ENCODE measurements around the gene NIN. TPM values are rescaled to one million over a fixed set of nuclear protein-coding genes. Genes with fewer than 3 reads are reported as not detected.

Gene NIN
- total and polyA plus RNA-seq, 7 experiments from 2014 or later, result 51.1 to 149 (median 106) TPM

- intact Hi-C loops (cut with micrococcal nuclease), result no loop called here
- ChIA-PET POLR2A (no interaction called here), CTCF (interaction anchor here (1.4 kb wide), 1 partner anchor 12 kb away, joined by 3 read pairs; no protein-coding TSS in a partner anchor)
- H3K27me3 ChIP-seq (ENCODE audit: control insufficient read depth in 2 of 2, insufficient read depth in 2 of 2, low read length in 2 of 2), result no peaks in the 10 kb centered on the region
- H3K4me1 ChIP-seq (ENCODE audit: control insufficient read depth in 2 of 2, insufficient read depth in 2 of 2, low read length in 2 of 2), result no peaks in the 10 kb centered on the region
- Mint-ChIP-seq H3K27me3 (no peaks in the 10 kb centered on the region), H3K27ac (peak overlapping the region in 5 of 9 donors; percentile 14 to 70 (median 46)), H3K4me1 (peaks cover 0 to 32% (median 7%) of the 10 kb centered on the region in 7 donors), H3K36me3 (peaks cover 29 to 78% (median 58%) of the 10 kb centered on the region in 5 donors), H3K9me3 (peaks cover 0 to 2% (median 0%) of the 10 kb centered on the region in 11 donors), H3K4me3 (no peak overlapping the region)
- peaks cover 11 to 57% (median 34%) of the 10 kb centered on the region in 3 experiments for H3K36me3 ChIP-seq (ENCODE audit: control insufficient read depth in 2 of 3, insufficient read depth in 3 of 3, low read length in 3 of 3)
- no peak for DNase-seq
- no peak for ATAC-seq
- no peak overlapping the region for H3K27ac ChIP-seq (ENCODE audit: low read depth, low read length)
- H3K4me3 ChIP-seq (ENCODE audit: low read length), result no peak overlapping the region
- no peaks in the 10 kb centered on the region for H3K9me3 ChIP-seq (ENCODE audit: control insufficient read depth in 2 of 3, low read length in 3 of 3)
Measured at GRCh38 chr14:50750323-50750722, 80.6 kb downstream of the NIN start.

- Histone ChIP-seq H3K4me3 (ENCODE audit: low read length) (no peak overlapping the region), H3K27me3 (ENCODE audit: control insufficient read depth in 2 of 2, insufficient read depth in 2 of 2, low read length in 2 of 2) (no peaks in the 10 kb centered on the region), H3K9me3 (ENCODE audit: control insufficient read depth in 2 of 3, low read length in 3 of 3) (no peaks in the 10 kb centered on the region), H3K4me1 (ENCODE audit: control insufficient read depth in 2 of 2, insufficient read depth in 2 of 2, low read length in 2 of 2) (no peaks in the 10 kb centered on the region), H3K36me3 (ENCODE audit: control insufficient read depth in 2 of 3, insufficient read depth in 3 of 3, low read length in 3 of 3) (peaks cover 8 to 80% (median 22%) of the 10 kb centered on the region in 3 experiments), H3K27ac (ENCODE audit: low read depth, low read length) (no peak overlapping the region)
- ChIA-PET CTCF (no interaction called here), POLR2A (interaction anchor here (0.6 to 1.1 kb wide), 2 partner anchors 12 to 14 kb away, joined by 3 read pairs; no protein-coding TSS in a partner anchor)
- no peaks in the 10 kb centered on the region for H3K27me3 Mint-ChIP-seq
- H3K27ac Mint-ChIP-seq, result peak overlapping the region in 4 of 9 donors; percentile 2 to 62 (median 39)
- H3K4me3 Mint-ChIP-seq, result no peak overlapping the region
- peaks cover 0 to 40% (median 9%) of the 10 kb centered on the region in 7 donors for H3K4me1 Mint-ChIP-seq
- H3K36me3 Mint-ChIP-seq, result peaks cover 21 to 77% (median 40%) of the 10 kb centered on the region in 5 donors
- DNase-seq (no peak), ATAC-seq (no peak)
- intact Hi-C loops (cut with micrococcal nuclease), result no loop called here
- H3K9me3 Mint-ChIP-seq, result peaks cover 0 to 2% (median 0%) of the 10 kb centered on the region in 11 donors
Measured at GRCh38 chr14:50745401-50746058, 85.4 kb downstream of the NIN start.

GRCh38 chr14:50744231-50744630 is 86.7 kb downstream of the NIN start:
- Mint-ChIP-seq H3K9me3 (peaks cover 0 to 2% (median 0%) of the 10 kb centered on the region in 11 donors), H3K36me3 (peaks cover 15 to 69% (median 30%) of the 10 kb centered on the region in 5 donors), H3K4me1 (peaks cover 0 to 42% (median 5%) of the 10 kb centered on the region in 7 donors), H3K4me3 (no peak overlapping the region), H3K27ac (peak overlapping the region in 3 of 9 donors; percentile 12 to 52 (median 33)), H3K27me3 (no peaks in the 10 kb centered on the region)
- intact Hi-C loops (cut with micrococcal nuclease), result no loop called here
- no peak for DNase-seq
- Histone ChIP-seq H3K4me1 (ENCODE audit: control insufficient read depth in 2 of 2, insufficient read depth in 2 of 2, low read length in 2 of 2) (peaks cover 0 to 4% of the 10 kb centered on the region in 2 donors), H3K9me3 (ENCODE audit: control insufficient read depth in 2 of 3, low read length in 3 of 3) (no peaks in the 10 kb centered on the region), H3K27ac (ENCODE audit: low read depth, low read length) (no peak overlapping the region), H3K36me3 (ENCODE audit: control insufficient read depth in 2 of 3, insufficient read depth in 3 of 3, low read length in 3 of 3) (peaks cover 11 to 81% (median 26%) of the 10 kb centered on the region in 3 experiments), H3K4me3 (ENCODE audit: low read length) (no peak overlapping the region), H3K27me3 (ENCODE audit: control insufficient read depth in 2 of 2, insufficient read depth in 2 of 2, low read length in 2 of 2) (no peaks in the 10 kb centered on the region)
- ChIA-PET POLR2A (no interaction called here), CTCF (interaction anchor here (0.8 to 1.0 kb wide), 2 partner anchors 199 to 409 kb away, joined by 3 read pairs; no protein-coding TSS in a partner anchor)
- ATAC-seq, result no peak

- CTCF ChIA-PET, result no interaction called here
- no peaks in the 10 kb centered on the region for H3K9me3 ChIP-seq (ENCODE audit: control insufficient read depth in 2 of 3, low read length in 3 of 3)
- H3K4me3 ChIP-seq (ENCODE audit: low read length), result no peak overlapping the region
- intact Hi-C loops (cut with micrococcal nuclease), result no loop called here
- Mint-ChIP-seq H3K27ac (peak overlapping the region in 4 of 9 donors; percentile 14 to 79 (median 45)), H3K9me3 (no peaks in the 10 kb centered on the region), H3K27me3 (no peaks in the 10 kb centered on the region), H3K4me1 (peaks cover 0 to 46% (median 4%) of the 10 kb centered on the region in 7 donors), H3K4me3 (peak overlapping the region in 1 of 10 donors; percentile 33), H3K36me3 (peaks cover 19 to 65% (median 33%) of the 10 kb centered on the region in 5 donors)
- POLR2A ChIA-PET, result no interaction called here
- DNase-seq, result no peak
- H3K27me3 ChIP-seq (ENCODE audit: control insufficient read depth in 2 of 2, insufficient read depth in 2 of 2, low read length in 2 of 2), result no peaks in the 10 kb centered on the region
- H3K27ac ChIP-seq (ENCODE audit: low read depth, low read length), result no peak overlapping the region
- ATAC-seq, result no peak
- H3K4me1 ChIP-seq (ENCODE audit: control insufficient read depth in 2 of 2, insufficient read depth in 2 of 2, low read length in 2 of 2), result peaks cover 0 to 6% of the 10 kb centered on the region in 2 donors
- H3K36me3 ChIP-seq (ENCODE audit: control insufficient read depth in 2 of 3, insufficient read depth in 3 of 3, low read length in 3 of 3), result peaks cover 14 to 88% (median 32%) of the 10 kb centered on the region in 3 experiments
Measured at GRCh38 chr14:50741567-50741966, 89.4 kb downstream of the NIN start.

GRCh38 chr14:50740856-50741255 is 90.1 kb downstream of the NIN start:
- peak overlapping the region in 1 of 10 donors; percentile 19 for H3K4me3 Mint-ChIP-seq
- H3K27me3 Mint-ChIP-seq, result no peaks in the 10 kb centered on the region
- H3K9me3 ChIP-seq (ENCODE audit: control insufficient read depth in 2 of 3, low read length in 3 of 3), result no peaks in the 10 kb centered on the region
- H3K4me3 ChIP-seq (ENCODE audit: low read length), result no peak overlapping the region
- POLR2A ChIA-PET, result no interaction called here
- peak overlapping the region in 7 of 9 donors; percentile 0 to 75 (median 67) for H3K27ac Mint-ChIP-seq
- no peaks in the 10 kb centered on the region for H3K27me3 ChIP-seq (ENCODE audit: control insufficient read depth in 2 of 2, insufficient read depth in 2 of 2, low read length in 2 of 2)
- ATAC-seq (no peak), DNase-seq (no peak)
- peaks cover 0 to 6% of the 10 kb centered on the region in 2 donors for H3K4me1 ChIP-seq (ENCODE audit: control insufficient read depth in 2 of 2, insufficient read depth in 2 of 2, low read length in 2 of 2)
- peaks cover 16 to 87% (median 35%) of the 10 kb centered on the region in 3 experiments for H3K36me3 ChIP-seq (ENCODE audit: control insufficient read depth in 2 of 3, insufficient read depth in 3 of 3, low read length in 3 of 3)
- no peaks in the 10 kb centered on the region for H3K9me3 Mint-ChIP-seq
- no peak overlapping the region for H3K27ac ChIP-seq (ENCODE audit: low read depth, low read length)
- CTCF ChIA-PET, result no interaction called here
- peaks cover 0 to 43% (median 4%) of the 10 kb centered on the region in 7 donors for H3K4me1 Mint-ChIP-seq
- intact Hi-C loops (cut with micrococcal nuclease), result no loop called here
- H3K36me3 Mint-ChIP-seq, result peaks cover 19 to 62% (median 34%) of the 10 kb centered on the region in 5 donors

GRCh38 chr14:50739186-50739585 is 91.8 kb downstream of the NIN start:
- peak overlapping the region in 5 of 9 donors; percentile 36 to 77 (median 54) for H3K27ac Mint-ChIP-seq
- CTCF ChIA-PET, result interaction anchor here (1.1 kb wide), 1 partner anchor 22 kb away, joined by 3 read pairs; no protein-coding TSS in a partner anchor

More at GRCh38 chr14:50739186-50739585, 91.8 kb downstream of the NIN start:
- DNase-seq (no peak), ATAC-seq (no peak)
- Mint-ChIP-seq H3K4me3 (no peak overlapping the region), H3K4me1 (peaks cover 0 to 43% (median 4%) of the 10 kb centered on the region in 7 donors), H3K27me3 (no peaks in the 10 kb centered on the region), H3K9me3 (no peaks in the 10 kb centered on the region), H3K36me3 (peaks cover 16 to 60% (median 36%) of the 10 kb centered on the region in 5 donors)
- Histone ChIP-seq H3K27ac (ENCODE audit: low read depth, low read length) (no peak overlapping the region), H3K27me3 (ENCODE audit: control insufficient read depth in 2 of 2, insufficient read depth in 2 of 2, low read length in 2 of 2) (no peaks in the 10 kb centered on the region), H3K9me3 (ENCODE audit: control insufficient read depth in 2 of 3, low read length in 3 of 3) (no peaks in the 10 kb centered on the region), H3K36me3 (ENCODE audit: control insufficient read depth in 2 of 3, insufficient read depth in 3 of 3, low read length in 3 of 3) (peaks cover 30 to 87% (median 41%) of the 10 kb centered on the region in 3 experiments), H3K4me3 (ENCODE audit: low read length) (no peak overlapping the region), H3K4me1 (ENCODE audit: control insufficient read depth in 2 of 2, insufficient read depth in 2 of 2, low read length in 2 of 2) (peaks cover 0 to 6% of the 10 kb centered on the region in 2 donors)
- POLR2A ChIA-PET, result interaction anchor here (0.6 kb wide), 1 partner anchor 51 kb away, joined by 3 read pairs; no protein-coding TSS in a partner anchor
- intact Hi-C loops (cut with micrococcal nuclease), result loop anchor here in 1 of 2 donors (1.0 kb wide), 1 partner anchor 13 kb away; no protein-coding TSS in a partner anchor
